ENCODE results near the gene LAMA5.
A peak's percentile ranks its signal among the peaks of the same experiment; 100 is the strongest.

GRCh38 chr20:62368976-62369814 is 2.1 kb upstream of the LAMA5 start:
- peak in 3 of 4 donors; percentile 27 to 40 (median 28) for TF ChIP-seq CTCF (IDR thresholded peaks at IDR 0.05)
- TF ChIP-seq POLR2A (IDR thresholded peaks at IDR 0.05), result peak; percentile 12

Measured in right lobe of liver (tissue), 4 donors.